GM18499 (cell line): ENCODE measurements around the gene NR4A1.

Experiments
- ATAC-seq: cut with Tn5 transposase; IDR thresholded peaks from one replicate; pipeline ENCODE4 v1.9.1; 2021; ENCODE audit warnings: moderate number of reproducible peaks; ENCODE audit not compliant: insufficient read depth, unreplicated experiment

The NR4A1 gene

DNA sequence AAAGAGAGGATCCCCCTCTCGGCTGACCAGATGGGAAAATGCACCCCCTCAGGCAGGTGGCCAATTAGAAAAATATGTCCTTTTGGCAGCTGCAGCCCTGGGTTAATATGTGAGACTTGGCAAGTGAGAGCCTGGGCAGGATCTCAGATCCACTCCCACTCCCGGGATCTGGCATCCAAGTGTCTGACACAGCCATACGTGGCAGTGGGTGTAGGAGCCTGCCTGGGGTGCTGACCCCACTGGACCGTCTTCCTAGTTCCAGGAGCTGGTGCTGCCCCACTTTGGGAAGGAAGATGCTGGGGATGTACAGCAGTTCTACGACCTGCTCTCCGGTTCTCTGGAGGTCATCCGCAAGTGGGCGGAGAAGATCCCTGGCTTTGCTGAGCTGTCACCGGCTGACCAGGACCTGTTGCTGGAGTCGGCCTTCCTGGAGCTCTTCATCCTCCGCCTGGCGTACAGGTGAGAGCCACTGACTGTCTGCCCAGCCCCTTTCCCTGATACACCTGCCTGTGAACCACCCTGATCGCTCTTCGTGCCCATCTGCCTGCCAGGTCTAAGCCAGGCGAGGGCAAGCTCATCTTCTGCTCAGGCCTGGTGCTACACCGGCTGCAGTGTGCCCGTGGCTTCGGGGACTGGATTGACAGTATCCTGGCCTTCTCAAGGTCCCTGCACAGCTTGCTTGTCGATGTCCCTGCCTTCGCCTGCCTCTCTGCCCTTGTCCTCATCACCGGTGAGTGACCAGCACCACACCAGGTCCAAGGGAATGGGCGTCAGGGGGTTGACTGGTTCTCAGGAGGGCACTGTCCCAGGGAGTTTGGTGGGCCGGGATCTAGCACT lies 5.8 kb downstream of the NR4A1 start:
- no peak for ATAC-seq

DNA sequence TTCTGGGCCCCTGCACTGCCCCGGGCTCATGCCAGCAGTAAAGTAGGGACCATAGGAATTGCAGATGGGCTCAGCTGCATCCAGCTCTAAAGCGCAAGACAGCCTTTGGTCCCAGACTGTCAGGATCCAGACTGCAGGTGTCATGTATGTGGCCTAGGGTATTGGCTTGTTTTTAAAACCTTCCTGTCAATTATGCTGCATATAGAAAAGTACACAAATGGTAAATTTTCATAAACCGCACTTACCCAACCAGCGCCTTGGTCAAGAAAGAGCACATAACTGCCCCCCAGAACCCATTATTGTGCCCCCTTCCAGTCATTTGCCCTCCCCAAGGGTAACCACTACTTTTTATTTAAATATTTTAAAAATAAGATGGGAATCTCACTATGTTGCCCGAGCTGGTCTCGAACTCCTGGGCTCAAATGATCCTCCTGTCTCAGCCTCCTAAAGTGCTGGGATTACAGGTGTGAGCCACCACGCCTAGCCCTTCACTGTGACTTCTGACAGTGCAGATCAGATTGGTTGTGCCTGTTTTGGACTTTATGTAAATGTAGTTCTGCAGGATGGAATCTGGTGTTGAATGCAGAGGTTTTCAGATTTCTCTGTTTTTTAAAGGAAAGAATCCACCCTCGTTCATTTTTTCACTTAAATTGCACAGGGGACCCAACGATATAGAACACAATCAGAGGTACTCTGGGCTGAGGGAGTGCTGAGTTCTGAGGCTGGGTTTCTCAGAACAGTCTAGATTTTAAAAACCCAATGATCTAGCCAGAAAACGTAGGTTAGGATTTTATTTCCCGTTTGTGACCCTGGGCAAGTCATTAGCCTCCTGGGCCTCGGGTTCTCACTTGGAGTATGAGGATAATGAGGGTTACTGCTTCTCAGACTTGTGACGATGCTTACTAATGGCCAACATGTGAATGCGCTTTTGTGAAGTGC lies 6.7 kb downstream of the NR4A1 start:
- ATAC-seq, result no peak

DNA sequence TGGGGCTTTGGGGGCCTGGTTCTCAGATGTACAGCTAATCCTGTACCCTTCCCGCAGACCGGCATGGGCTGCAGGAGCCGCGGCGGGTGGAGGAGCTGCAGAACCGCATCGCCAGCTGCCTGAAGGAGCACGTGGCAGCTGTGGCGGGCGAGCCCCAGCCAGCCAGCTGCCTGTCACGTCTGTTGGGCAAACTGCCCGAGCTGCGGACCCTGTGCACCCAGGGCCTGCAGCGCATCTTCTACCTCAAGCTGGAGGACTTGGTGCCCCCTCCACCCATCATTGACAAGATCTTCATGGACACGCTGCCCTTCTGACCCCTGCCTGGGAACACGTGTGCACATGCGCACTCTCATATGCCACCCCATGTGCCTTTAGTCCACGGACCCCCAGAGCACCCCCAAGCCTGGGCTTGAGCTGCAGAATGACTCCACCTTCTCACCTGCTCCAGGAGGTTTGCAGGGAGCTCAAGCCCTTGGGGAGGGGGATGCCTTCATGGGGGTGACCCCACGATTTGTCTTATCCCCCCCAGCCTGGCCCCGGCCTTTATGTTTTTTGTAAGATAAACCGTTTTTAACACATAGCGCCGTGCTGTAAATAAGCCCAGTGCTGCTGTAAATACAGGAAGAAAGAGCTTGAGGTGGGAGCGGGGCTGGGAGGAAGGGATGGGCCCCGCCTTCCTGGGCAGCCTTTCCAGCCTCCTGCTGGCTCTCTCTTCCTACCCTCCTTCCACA lies 7.6 kb downstream of the NR4A1 start:
- no peak for ATAC-seq

DNA sequence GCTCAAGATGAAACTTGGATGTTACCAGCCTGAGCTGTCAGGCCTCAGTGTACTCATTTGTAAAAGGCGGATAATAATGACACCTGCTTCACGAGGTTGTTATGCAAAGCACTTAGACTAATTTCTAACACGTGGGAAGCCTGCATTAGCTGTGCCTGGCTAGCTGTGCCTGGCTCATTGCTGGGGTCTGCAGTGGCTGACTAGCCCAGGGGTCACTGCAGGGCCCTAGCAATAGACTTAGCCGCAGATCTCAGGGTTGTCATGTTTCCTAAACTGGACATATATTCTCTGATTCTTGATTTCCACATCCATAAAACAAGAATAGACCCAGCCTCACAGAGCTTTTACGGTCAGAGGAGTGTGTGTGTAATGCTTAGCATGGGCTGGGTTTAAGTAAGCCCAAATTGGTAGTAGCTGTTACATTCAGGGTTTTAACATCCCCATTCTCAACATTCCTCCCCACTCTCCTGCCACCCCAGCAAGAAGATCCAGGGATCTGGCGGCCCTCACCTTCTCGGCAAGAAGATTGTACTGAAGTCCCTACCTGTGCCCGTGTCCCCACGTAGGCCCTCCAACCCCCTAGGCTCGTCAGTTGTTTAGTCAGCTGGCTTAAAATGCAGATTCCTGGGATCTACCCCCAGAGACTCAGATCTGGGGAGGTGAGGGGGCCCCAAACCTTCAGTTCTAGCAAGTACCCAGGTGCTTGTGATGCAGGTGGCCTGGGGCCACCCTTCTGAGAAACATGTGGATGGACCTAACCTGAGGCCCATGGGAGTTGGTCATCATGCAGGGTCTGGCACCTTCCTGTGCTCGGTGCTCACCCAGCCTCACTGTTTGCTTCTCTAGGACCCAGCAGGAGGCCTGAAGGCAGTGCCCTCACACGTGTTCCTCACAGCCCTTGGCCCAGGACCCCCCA lies 8.6 kb downstream of the NR4A1 start:
- no peak for ATAC-seq

DNA sequence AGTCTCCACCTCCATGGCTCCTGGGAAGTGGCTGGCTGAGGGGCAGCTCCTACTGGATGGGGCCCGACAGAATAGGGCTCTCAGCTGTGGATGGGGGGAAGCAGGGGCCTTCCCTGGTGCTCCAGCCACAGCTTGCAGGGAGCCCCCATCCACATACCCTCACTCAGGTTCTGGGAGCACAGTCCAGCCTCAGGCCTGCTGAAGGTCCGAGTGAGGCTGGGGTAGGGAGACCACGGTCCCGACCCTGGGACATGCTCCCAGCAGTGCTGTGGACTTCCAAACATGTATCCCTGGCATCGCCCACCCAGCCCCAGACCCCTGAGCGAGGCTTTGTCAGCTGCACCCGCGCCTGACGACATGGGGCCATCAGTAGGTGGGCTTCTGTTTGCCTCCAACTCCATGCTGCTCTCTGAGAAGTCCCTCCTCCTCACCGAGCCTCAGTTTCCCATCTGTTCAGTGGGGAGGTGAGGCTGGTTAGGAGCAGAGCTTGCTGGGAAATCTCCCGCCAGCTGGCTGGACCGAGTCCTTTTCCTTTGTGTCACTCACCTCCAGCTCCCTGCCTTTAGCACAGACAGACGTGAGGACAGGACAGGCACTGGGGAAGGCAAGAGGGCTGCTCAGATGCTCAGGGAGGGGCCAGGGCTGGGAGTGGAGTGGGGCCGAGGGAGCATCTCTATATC lies 9.4 kb downstream of the NR4A1 start:
- no peak for ATAC-seq

- no peak for ATAC-seq
Observed at GRCh38 chr12:52061470-52062166, 10.4 kb downstream of the NR4A1 start.

DNA sequence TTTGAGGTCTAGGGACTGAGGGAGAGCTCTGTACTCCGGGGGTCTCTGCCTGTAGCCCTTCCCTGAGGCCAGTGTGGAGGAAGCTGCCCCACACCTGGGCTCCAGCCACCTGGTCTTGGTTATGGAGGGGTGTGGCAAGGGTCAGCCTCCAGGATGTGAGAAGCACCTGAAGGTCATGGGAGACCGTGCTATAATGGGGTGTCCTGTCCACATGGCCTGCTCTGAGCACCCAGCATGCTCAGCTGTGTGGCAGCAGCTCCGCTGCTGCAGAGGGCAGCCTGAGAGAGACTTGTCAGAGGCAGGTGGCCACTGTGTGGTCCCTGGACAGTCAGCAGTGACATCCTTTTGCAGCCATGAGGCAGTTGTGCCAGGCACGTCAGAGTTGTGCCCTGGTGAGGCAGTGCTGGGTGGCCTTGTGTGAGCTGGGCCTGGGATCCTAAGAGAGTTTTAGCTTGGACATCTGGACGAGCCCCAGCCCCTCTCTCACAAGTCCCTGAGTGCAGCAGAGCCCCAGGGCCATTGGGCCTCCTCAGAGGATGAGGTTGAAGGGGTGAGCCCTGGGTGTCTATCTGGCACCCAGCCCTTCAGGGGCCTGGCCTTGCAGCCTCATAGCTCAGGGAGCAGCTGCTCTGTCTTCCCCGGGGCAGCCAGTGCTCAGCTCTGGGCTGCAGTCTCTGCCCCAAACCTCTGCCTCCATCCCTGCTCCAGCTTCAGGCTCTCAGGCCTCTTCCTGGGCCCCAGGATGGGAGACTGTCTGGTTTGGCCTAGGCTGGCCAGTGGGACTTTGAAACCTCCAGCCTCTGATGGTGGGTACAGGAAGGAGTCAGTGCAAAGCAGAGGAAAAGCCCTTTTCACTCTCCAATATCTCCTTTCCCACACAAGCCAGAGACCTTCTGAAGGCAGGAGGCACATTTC lies 11.2 kb downstream of the NR4A1 start:
- ATAC-seq, result no peak

DNA sequence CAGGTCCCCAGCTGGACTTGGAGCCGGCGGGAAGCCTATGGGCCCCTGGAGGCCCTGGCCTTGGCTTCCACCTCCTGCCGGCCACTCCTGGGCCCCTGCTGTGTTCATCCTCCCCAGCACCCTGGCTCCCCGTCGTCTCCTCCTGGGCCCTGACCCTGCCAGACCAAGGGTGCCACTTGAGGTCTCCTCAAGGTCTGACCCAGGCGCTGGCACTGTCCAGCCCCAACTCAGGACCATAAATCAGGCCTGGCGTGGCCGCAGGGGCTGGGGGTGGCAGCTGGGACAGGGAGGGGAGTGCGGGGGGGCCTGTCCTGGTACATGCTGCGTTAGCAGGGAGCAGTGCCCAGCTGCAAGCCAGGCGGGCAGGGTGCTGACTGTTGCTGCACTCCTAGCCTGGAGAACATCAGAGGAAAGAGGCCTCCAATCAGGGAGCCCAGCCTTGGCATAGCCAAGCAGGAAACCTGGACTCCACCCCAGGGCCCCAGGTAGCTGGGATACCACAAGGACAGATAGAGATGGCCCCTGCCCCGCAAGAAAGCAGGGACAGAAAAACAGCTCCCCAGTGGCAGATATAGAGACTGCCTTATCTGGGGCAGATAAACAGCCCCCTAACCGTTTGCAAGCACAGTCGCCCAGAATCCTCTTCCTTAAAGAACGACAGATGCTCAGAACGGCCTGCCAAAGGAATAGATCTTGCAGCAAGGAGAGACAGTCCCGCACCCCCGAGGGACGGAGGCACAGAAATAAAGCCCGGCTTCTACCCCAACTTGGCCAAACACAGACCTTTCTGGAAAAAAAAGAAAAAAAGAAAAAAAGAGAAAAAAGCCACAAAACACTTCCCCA lies 12.1 kb downstream of the NR4A1 start:
- no peak for ATAC-seq

DNA sequence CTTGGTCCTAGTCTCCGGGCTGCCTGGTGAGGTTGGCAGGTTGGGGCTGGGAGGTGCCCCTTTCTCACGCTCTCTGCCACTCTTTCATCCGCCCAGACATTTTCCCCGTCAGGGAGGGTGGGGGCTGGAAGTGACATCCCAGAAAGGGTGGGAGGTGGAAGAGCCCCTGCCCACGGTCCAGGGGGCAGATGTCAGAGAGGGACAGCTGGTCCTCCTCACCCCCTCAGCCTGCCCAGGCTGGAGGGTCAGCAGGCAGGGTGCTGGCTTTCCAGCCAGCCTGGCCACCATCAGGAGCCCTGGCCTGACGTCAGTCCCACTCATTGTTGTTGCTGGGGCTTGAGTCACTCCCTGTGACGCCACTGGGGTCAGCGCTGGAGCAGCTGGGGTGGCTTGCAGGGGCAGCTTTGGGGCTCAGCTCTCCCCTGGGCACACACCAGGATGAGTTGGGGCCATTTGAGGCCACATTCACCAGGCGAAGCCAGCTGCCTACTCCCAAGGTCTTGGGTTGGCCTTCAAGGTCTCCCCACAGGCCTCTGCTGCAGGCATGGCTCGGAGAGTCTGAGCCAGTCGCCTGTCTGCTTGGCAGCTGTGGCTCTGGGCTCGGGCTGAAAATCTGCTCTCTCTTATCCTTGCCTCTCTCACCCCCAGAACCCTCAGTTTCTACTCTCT lies 12.9 kb downstream of the NR4A1 start:
- no peak for ATAC-seq

- no peak for ATAC-seq
Observed at GRCh38 chr12:52066346-52067080, 15.3 kb downstream of the NR4A1 start.

DNA sequence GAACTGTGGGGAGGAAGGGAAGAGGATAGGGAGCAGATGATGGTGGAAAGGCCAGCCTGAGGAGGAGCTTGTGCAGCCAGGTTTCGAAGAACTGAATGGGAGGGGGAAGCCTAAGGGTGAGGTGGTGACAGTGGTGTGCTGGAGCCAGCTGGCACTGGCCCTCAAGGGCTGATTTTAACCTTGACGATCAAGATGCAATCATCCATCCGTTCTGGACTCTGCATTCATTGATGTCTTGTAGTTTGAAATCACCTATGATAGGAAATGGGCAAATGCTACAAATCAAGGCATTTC lies 15.8 kb downstream of the NR4A1 start:
- ATAC-seq, result no peak

- peak; percentile 85 for ATAC-seq
Observed at GRCh38 chr12:52069327-52070184, 18.3 kb downstream of the NR4A1 start, which contains the start of gene ATG101. Gene ATG101, plus strand, starts transcription at chr12:52069978. Its CDS starts 3,673 bp downstream, at chr12:52073651.

GRCh38 chr12:52070185-52070925 lies 19.1 kb downstream of the NR4A1 start:
- ATAC-seq, result no peak
